Subcutaneous abdominal adipose tissue (tissue), 5 donors: ENCODE data around the gene OSBPL3.

ENCODE experiments used
- H3K27ac ChIP-seq: one replicate; pipeline ENCODE4 v1.7.0; 2013; ENCODE audit warnings: low read depth, mild to moderate bottlenecking, inconsistent platforms, low read length, moderate library complexity
- H3K27me3 ChIP-seq, 5 donors: one replicate each; pipeline ENCODE4 v1.7.0; 2013; ENCODE audit warnings: low read length in 5 of 5, inconsistent platforms in 1 of 5; ENCODE audit not compliant: control insufficient read depth in 5 of 5, insufficient read depth in 4 of 5
- H3K36me3 ChIP-seq, 5 donors: one replicate each; pipeline ENCODE4 v1.7.0; 2013; ENCODE audit warnings: low read length in 5 of 5; ENCODE audit not compliant: control insufficient read depth in 5 of 5, insufficient read depth in 5 of 5
- H3K4me1 ChIP-seq, 5 donors: one replicate each; pipeline ENCODE4 v1.7.0; 2013; ENCODE audit warnings: low read length in 5 of 5, mild to moderate bottlenecking in 3 of 5, moderate library complexity in 1 of 5; ENCODE audit not compliant: control insufficient read depth in 5 of 5, insufficient read depth in 5 of 5
- H3K4me3 ChIP-seq, 5 donors: one replicate each; pipeline ENCODE4 v1.7.0; 2013; ENCODE audit warnings: low read length in 5 of 5, low read depth in 1 of 5
- H3K9ac ChIP-seq, 5 donors: one replicate each; pipeline ENCODE4 v1.7.0; 2013; ENCODE audit warnings: low read length in 5 of 5, mild to moderate bottlenecking in 4 of 5, moderate library complexity in 3 of 5
- H3K9me3 ChIP-seq, 5 donors: one replicate each; pipeline ENCODE4 v1.7.0; 2013; ENCODE audit warnings: low read length in 5 of 5; ENCODE audit not compliant: control insufficient read depth in 5 of 5
- donor health status: healthy.
- donor health status: healthy.
- donor health status: healthy.
- donor health status: healthy.
- donor health status: healthy.

OSBPL3 gene

DNA sequence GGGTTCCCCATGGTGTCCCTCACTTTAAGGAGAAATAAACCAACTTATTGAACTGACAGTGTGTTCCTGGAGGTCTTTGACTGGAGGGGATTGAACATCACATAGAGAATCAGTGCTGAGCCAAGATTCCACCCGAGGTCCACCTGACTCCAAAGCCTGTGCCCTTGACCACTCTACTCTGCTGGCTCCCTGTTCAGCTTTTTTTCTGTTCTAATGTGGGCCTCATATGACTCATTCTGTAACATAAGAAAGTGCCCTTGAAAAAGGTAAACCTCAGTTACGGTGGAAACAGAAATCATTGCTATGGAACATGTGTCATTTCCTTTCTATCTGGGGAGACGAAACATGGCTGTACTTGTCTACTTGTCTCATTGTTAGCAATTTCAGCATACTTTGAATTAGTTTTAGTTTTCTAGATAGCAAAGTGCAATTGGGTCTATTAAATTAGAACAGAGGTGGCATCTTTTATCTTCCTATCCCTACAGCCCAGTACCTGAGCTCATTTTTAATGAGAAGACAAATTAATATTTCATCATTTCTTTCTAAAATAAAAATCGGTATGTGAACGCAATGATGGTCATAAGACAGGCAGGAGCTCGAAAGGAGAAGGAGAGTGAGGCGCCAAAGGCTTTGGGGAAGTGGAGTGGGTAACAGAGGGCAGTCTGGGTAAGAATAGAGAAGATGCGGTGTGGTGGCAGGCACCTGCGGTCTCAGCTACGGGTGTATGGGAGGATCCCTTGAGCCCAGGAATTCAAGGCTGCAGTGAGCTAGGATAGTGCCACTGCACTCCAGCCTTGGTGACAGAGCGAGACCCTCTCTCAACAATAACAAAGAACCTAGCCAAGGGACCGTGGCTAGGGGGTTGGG lies 224.2 kb downstream of the OSBPL3 start:
- Histone ChIP-seq H3K9me3 (no peaks in the 10 kb centered on the region), H3K9ac (no peak overlapping the region), H3K27me3 (peaks cover 0 to 3% (median 0%) of the 10 kb centered on the region in 5 donors), H3K27ac (no peak overlapping the region), H3K4me1 (peaks cover 0 to 23% (median 17%) of the 10 kb centered on the region in 5 donors), H3K4me3 (peak overlapping the region in 2 of 5 donors; percentile 62 to 68), H3K36me3 (no peaks in the 10 kb centered on the region)

DNA sequence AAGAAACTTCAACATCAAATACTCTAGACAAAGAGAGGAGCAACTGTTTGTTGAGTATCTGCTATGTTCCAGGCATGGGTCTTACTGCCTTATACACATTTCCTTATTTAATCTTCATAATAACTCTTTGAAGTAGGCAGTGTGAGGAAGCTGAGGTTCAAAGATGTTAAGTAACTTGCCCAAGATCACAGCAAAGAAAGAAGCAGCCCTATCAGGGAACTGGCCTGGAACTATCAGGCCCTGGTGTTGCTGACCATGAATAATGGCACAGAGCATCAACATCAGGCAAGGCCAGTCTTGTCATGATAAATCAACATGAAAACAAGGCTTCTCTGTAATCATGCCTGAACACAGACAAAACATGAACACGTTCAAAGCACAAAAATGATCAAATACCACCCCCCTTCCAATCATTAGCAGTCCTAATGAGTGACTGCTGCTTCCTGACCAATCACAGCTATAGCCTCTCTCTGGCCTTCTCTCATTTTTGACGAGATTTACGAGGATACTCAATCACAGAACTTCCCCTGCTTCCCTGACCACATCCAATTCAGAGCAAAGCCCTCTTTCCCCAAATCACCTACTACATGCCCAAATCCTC lies 225.0 kb downstream of the OSBPL3 start:
- Histone ChIP-seq H3K4me1 (peaks cover 0 to 23% (median 17%) of the 10 kb centered on the region in 5 donors), H3K27ac (no peak overlapping the region), H3K9me3 (no peaks in the 10 kb centered on the region), H3K9ac (no peak overlapping the region), H3K36me3 (no peaks in the 10 kb centered on the region), H3K4me3 (no peak overlapping the region), H3K27me3 (peaks cover 0 to 3% (median 0%) of the 10 kb centered on the region in 5 donors)

DNA sequence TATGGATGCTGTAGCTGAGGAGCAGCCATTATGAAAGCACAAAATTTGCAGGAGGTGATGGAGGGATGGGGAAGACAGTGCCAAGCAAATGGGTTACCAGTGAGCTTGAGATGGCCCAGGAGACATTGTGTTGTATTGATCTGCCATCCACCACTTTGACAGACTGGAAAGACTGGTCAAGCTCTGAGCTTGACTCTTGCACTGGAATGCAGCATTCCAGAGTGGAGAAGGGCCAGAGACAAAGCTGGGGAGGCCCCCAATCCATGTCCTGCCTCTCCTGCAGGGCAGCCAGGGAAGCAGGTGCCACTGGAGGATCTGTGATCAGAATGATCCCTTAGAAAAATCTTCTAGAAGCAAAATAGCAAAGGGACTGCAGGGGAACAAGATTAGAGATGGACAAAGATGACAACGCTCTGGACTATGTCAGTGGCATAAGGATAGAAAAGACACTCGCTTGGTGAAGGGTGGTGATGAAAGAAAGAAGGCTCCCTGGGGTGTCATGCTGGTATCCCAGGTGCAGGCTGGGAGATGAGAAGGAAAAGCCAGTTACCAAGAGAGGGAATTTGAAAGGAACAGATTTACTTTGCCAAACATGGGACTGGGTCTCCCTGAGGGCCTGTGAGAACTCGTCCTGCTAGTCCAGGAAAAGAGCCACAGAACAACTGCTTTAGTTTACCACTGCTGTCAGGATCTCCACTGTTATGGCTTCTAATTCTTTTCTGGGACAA lies 227.7 kb downstream of the OSBPL3 start:
- peaks cover 0 to 13% (median 6%) of the 10 kb centered on the region in 5 donors for H3K4me1 ChIP-seq
- no peak overlapping the region for H3K4me3 ChIP-seq
- H3K27ac ChIP-seq: no peak overlapping the region
- no peak overlapping the region for H3K9ac ChIP-seq
- H3K27me3 ChIP-seq: no peaks in the 10 kb centered on the region
- no peaks in the 10 kb centered on the region for H3K36me3 ChIP-seq
- H3K9me3 ChIP-seq: no peaks in the 10 kb centered on the region

DNA sequence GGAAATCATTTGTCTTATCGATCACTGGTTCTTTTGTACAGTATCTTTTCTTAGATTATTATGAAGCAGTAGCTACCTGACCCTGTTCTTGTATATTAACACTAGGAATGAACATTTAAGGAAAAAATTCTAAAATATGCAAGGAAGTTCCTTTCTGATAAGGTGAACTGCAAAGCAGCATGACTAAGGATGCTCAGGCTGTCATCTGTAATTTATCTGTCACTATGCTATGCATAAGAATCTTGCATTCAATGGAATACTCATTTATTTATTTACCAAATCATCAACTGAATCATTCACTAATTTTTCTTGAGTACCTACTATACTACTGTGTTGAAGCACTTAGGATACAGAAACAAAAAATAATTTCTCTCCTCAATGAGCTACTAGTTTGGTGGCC lies 228.5 kb downstream of the OSBPL3 start:
- Histone ChIP-seq H3K36me3 (no peaks in the 10 kb centered on the region), H3K4me3 (no peak overlapping the region), H3K27me3 (no peaks in the 10 kb centered on the region), H3K27ac (no peak overlapping the region), H3K9ac (no peak overlapping the region), H3K9me3 (no peaks in the 10 kb centered on the region), H3K4me1 (peaks cover 0 to 8% (median 2%) of the 10 kb centered on the region in 5 donors)

DNA sequence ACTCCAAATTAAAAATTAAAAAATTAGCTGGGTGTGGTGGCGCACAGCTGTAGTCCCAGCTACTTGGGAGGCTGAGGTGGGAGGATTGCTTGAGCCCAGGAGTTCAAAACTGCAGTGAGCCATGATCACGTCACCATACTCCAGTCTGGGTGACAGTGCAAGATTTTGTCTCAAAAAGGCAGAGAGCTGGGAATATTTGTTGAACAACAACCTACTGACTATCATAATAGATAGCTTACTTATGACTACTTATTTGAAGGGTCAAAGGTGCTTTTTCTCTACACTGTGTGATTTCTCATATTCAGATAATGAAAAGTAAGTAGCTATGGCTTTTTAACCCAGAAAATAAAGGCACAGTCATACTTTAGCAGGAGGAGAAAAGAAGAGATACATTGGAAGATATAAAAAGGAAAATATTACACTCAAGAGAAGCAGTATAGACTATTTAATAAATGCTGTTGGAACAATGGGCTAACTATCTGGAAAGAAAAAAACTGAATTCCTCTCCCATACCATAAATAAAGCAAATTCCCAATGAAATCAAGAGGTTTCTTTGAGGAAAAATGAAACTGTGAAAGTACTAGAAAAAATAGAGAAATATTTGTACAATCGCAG lies 229.4 kb downstream of the OSBPL3 start:
- Histone ChIP-seq H3K9ac (no peak overlapping the region), H3K9me3 (no peaks in the 10 kb centered on the region), H3K4me3 (no peak overlapping the region), H3K27ac (no peak overlapping the region), H3K36me3 (no peaks in the 10 kb centered on the region), H3K27me3 (no peaks in the 10 kb centered on the region), H3K4me1 (peaks cover 0 to 5% (median 0%) of the 10 kb centered on the region in 5 donors)

DNA sequence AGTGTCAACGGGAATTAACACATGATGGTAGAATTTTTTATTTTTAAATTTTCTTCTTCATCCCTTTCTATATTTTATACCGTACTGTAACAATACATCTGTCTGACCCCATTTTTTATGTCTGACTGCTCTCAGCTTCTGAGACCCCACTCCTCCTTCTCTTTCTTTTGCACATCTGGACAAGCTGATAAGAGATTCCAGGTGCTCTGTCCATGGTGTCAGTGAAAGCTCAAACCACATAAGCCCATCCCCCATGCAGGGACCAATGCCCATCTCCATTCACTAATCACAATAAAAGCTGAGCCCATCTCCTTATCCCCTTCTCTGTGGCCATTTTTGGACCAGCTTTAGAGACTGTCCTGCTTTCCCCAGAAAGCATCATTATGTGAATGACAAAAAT lies 231.5 kb downstream of the OSBPL3 start:
- no peak overlapping the region for H3K4me3 ChIP-seq
- peaks cover 0 to 5% (median 0%) of the 10 kb centered on the region in 5 donors for H3K4me1 ChIP-seq
- H3K36me3 ChIP-seq: peaks cover 0 to 5% (median 0%) of the 10 kb centered on the region in 5 donors

More for the DNA sequence above, 231.5 kb downstream of the OSBPL3 start:
- Histone ChIP-seq H3K9ac (no peak overlapping the region), H3K9me3 (no peaks in the 10 kb centered on the region), H3K27ac (no peak overlapping the region), H3K27me3 (no peaks in the 10 kb centered on the region)
